SK-N-SH (cell line): ENCODE measurements around the gene ALDH9A1. TPM values are rescaled to one million over a fixed set of nuclear protein-coding genes. Genes with fewer than 3 reads are reported as not detected.
"Not testable (repeated sequence)": the region's sequence is repeated elsewhere in the genome, so short reads cannot be mapped to it uniquely, and the experiment has no call there.

Source experiments
- CTCF ChIA-PET: fragments of 300-600, 350-600 bp; formaldehyde crosslinking; extraction: SDS; loops from one replicate; lab custom pipeline; 2021; lab: Yijun Ruan, JAX
- POLR2A ChIA-PET: fragments of 350-600 bp; sonication (Branson Sonifier 250); formaldehyde crosslinking; extraction: SDS; loops from one replicate; lab custom pipeline; 2020; ENCODE audit warnings: antibody characterized with exemption, inconsistent platforms; lab: Yijun Ruan, JAX
- DNase-seq: peaks from one replicate; pipeline ENCODE4 v3.0.0; 2012
- H2AFZ ChIP-seq: fragments of 200-600 bp; sonication (generic); 2 replicates; pipeline ENCODE4 v1.8.1; 2016; ENCODE audit warnings: antibody characterized with exemption, mild to moderate bottlenecking, low read depth
- H3F3A ChIP-seq: fragments of 200-600 bp; sonication (generic); replicated peaks from 2 replicates; pipeline ENCODE3; 2016; ENCODE audit warnings: antibody characterized with exemption, mild to moderate bottlenecking; ENCODE audit not compliant: insufficient read depth
- H3K27ac ChIP-seq, 2 experiments: fragments of 200-500 bp in 1 of 2; fragments of 200-600 bp in 1 of 2; sonication (Bioruptor generic) in 1 of 2; sonication (generic), shearing (Covaris generic) in 1 of 2; 2 replicates each; pipeline versions ENCODE4 v1.5.1 to v1.6.1; 2014 to 2016; ENCODE audit warnings: low read depth in 2 of 2, inconsistent platforms in 1 of 2, low read length in 1 of 2, mild to moderate bottlenecking in 1 of 2, mixed read lengths in 1 of 2
- H3K27me3 ChIP-seq: fragments of 200-600 bp; sonication (generic), shearing (Covaris generic); 2 replicates; pipeline ENCODE4 v1.6.1; 2016; ENCODE audit warnings: mixed run types; ENCODE audit not compliant: insufficient read depth
- H3K36me3 ChIP-seq, 2 experiments: fragments of 200-500 bp in 1 of 2; fragments of 200-600 bp in 1 of 2; sonication (Bioruptor generic) in 1 of 2; sonication (generic) in 1 of 2; replicated peaks in 1 of 2; 2 replicates each; pipeline versions ENCODE3 to v1.5.1; 2014 to 2016; ENCODE audit warnings: low read length in 1 of 2, mild to moderate bottlenecking in 1 of 2; ENCODE audit not compliant: insufficient read depth in 2 of 2, control insufficient read depth in 1 of 2
- H3K4me1 ChIP-seq, 2 experiments: fragments of 200-500 bp in 1 of 2; fragments of 200-600 bp in 1 of 2; sonication (Bioruptor generic) in 1 of 2; sonication (generic), shearing (Covaris generic) in 1 of 2; 2 replicates each; pipeline versions ENCODE4 v1.5.1 to v1.6.1; 2014 to 2016; ENCODE audit warnings: low read depth in 1 of 2, low read length in 1 of 2, mixed run types in 1 of 2; ENCODE audit not compliant: insufficient read depth in 2 of 2, control insufficient read depth in 1 of 2
- H3K4me2 ChIP-seq: fragments of 200-600 bp; sonication (generic), shearing (Covaris generic); 2 replicates; pipeline ENCODE4 v1.6.1; 2017; ENCODE audit warnings: mixed run types
- H3K4me3 ChIP-seq, 2 experiments: fragments of 200-500 bp in 1 of 2; fragments of 200-600 bp in 1 of 2; sonication (Bioruptor generic) in 1 of 2; sonication (generic), shearing (Covaris generic) in 1 of 2; 2 replicates each; pipeline versions ENCODE4 v1.5.1 to v1.8.1; 2014 to 2016; ENCODE audit warnings: low read depth in 2 of 2, inconsistent platforms in 1 of 2, low read length in 1 of 2, mild to moderate bottlenecking in 1 of 2, mixed read lengths in 1 of 2, moderate library complexity in 1 of 2
- H3K79me2 ChIP-seq: fragments of 200-600 bp; sonication (generic); 2 replicates; pipeline ENCODE4 v1.8.1; 2017; ENCODE audit warnings: mild to moderate bottlenecking; ENCODE audit not compliant: insufficient read depth
- H3K9ac ChIP-seq: fragments of 200-600 bp; sonication (generic); 2 replicates; pipeline ENCODE4 v1.6.1; 2017; ENCODE audit warnings: mixed run types
- H3K9me2 ChIP-seq: fragments of 200-600 bp; sonication (generic); 2 replicates; pipeline ENCODE4 v1.6.1; 2017; ENCODE audit warnings: mixed run types
- H3K9me3 ChIP-seq: fragments of 200-600 bp; sonication (generic); 2 replicates; pipeline ENCODE4 v1.6.1; 2017; ENCODE audit warnings: mixed run types, mild to moderate bottlenecking, moderate library complexity
- H4K20me1 ChIP-seq: fragments of 200-600 bp; sonication (generic); 2 replicates; pipeline ENCODE4 v1.6.1; 2017; ENCODE audit warnings: mild to moderate bottlenecking, mixed run types; ENCODE audit not compliant: insufficient read depth
- EP300 ChIP-seq, 2 experiments: IDR thresholded peaks; 2 replicates each; pipeline versions ENCODE4 v1.4.0 to v1.6.1; 2012; ENCODE audit warnings: borderline replicate concordance in 1 of 2, low read depth in 1 of 2, low read length in 1 of 2
- FOXJ3 ChIP-seq: sonication (generic); formaldehyde crosslinking; IDR thresholded peaks from 2 replicates; pipeline ENCODE4 v1.5.1; 2020; ENCODE audit warnings: mild to moderate bottlenecking, missing genetic modification reagents
- GATA2 ChIP-seq: sonication (generic); formaldehyde crosslinking; IDR thresholded peaks from 2 replicates; pipeline ENCODE4 v1.5.0; 2020; ENCODE audit warnings: mild to moderate bottlenecking, missing genetic modification reagents
- JUND ChIP-seq: IDR thresholded peaks from 2 replicates; pipeline ENCODE4 v1.4.0; 2012
- MXI1 ChIP-seq: IDR thresholded peaks from 2 replicates; pipeline ENCODE4 v1.6.1; 2012; ENCODE audit warnings: mild to moderate bottlenecking, low read depth, low read length, improper control_type of control experiment
- RCOR1 ChIP-seq: fragments of 150-350 bp; IDR thresholded peaks from 2 replicates; pipeline ENCODE4 v1.6.1; 2017; ENCODE audit warnings: antibody characterized with exemption, low read length
- RXRA ChIP-seq: IDR thresholded peaks from 2 replicates; pipeline ENCODE4 v1.4.0; 2012; ENCODE audit warnings: low read depth, mild to moderate bottlenecking, borderline replicate concordance
- SIN3A ChIP-seq: IDR thresholded peaks from 2 replicates; pipeline ENCODE4 v1.6.1; 2012; ENCODE audit warnings: low read depth, mild to moderate bottlenecking, low read length, moderate library complexity, borderline replicate concordance
- SMC3 ChIP-seq: IDR thresholded peaks from 2 replicates; pipeline ENCODE4 v1.6.1; 2012; ENCODE audit warnings: low read depth, low read length, improper control_type of control experiment
- TCF12 ChIP-seq: IDR thresholded peaks from 2 replicates; pipeline ENCODE4 v1.4.0; 2012
- TEAD4 ChIP-seq: IDR thresholded peaks from 2 replicates; pipeline ENCODE4 v1.4.0; 2012; ENCODE audit warnings: mild to moderate bottlenecking, borderline replicate concordance; ENCODE audit not compliant: insufficient read depth
- WGBS: methylation state at CpG from one replicate; pipeline ENCODE4 v1.1.6; 2017; ENCODE audit warnings: low lambda C conversion rate; 5-methylcytosine and 5-hydroxymethylcytosine counted together
- polyA plus RNA-seq, 3 experiments: library from polyadenylated mRNA; depleted of rRNA; stranded (reverse); fragments of >200 nt; gene quantifications; 2 replicates each; pipeline ENCODE4 v1.2.3, GENCODE V29; 2012
- TF ChIP-seq, protein P1 (sequence below): IDR thresholded peaks from 2 replicates; pipeline ENCODE4 v1.4.0; 2012; ENCODE audit warnings: low read depth
- TF ChIP-seq, protein P2 (sequence below): IDR thresholded peaks from 2 replicates; pipeline ENCODE4; 2012
- TF ChIP-seq, protein P3 (sequence below): IDR thresholded peaks from 2 replicates; pipeline ENCODE4 v1.4.0; 2012; ENCODE audit warnings: low read depth, borderline replicate concordance
- TF ChIP-seq, protein P4 (sequence below): fragments of 150-350 bp; IDR thresholded peaks from 2 replicates; pipeline ENCODE4 v1.6.1; 2016; ENCODE audit warnings: mild to moderate bottlenecking, low read depth, low read length
- TF ChIP-seq, protein P5 (sequence below): fragments of 200-600 bp; sonication (generic); IDR thresholded peaks from 2 replicates; pipeline ENCODE4 v1.6.1; 2017; ENCODE audit warnings: antibody characterized with exemption, mild to moderate bottlenecking, moderate library complexity

ALDH9A1 gene
- polyA plus RNA-seq, 1 of the 3 experiments (the other 2 are of a cell fraction), result 31.3 TPM

DNA sequence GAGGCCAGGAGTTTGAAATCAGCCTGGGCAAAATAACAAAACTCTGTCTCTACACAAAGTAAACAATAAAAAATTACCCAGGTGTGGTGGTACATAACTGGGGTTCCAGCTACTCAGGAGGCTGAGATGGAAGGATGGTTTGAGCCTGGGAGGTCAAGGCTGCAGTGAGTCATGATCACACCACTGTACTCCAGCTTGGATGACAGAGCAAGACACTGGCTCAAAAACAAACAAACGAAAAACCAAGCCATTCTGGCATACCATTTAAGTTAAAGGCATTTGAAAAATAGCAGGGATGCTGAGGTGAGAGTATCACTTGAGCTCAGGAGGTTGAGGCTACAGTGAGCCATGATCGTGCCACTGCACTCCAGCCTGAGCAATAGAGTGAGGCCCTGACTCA, 5.3 kb upstream of the ALDH9A1 start:
- H3K4me1 ChIP-seq, result no peaks in the 10 kb centered on the region
- H3K36me3 ChIP-seq, result no peaks in the 10 kb centered on the region
- H2AFZ ChIP-seq, result no peak overlapping the region
- ChIA-PET POLR2A (no interaction called here), CTCF (interaction anchor here (1.0 to 1.2 kb wide), 2 partner anchors 8 to 461 kb away, joined by 3 to 4 read pairs; no protein-coding TSS in a partner anchor)
- H3K4me3 ChIP-seq, result no peak overlapping the region
- no peak overlapping the region for H3K9ac ChIP-seq
- WGBS, result 76% methylated on average over 2 of the region's 2 CpGs
- H3K27ac ChIP-seq, result no peak overlapping the region
- no peak overlapping the region for H3K4me2 ChIP-seq
- no peak for DNase-seq
- no peaks in the 10 kb centered on the region for H4K20me1 ChIP-seq
- TF ChIP-seq MXI1 (no peak), SIN3A (no peak), JUND (no peak)
- H3K9me2 ChIP-seq, result no peaks in the 10 kb centered on the region
- no peaks in the 10 kb centered on the region for H3K9me3 ChIP-seq
- no peaks in the 10 kb centered on the region; the same call in 1 of the 2 replicates for H3K27me3 ChIP-seq
- H3F3A ChIP-seq, result peaks cover 2% of the 10 kb centered on the region
- no peaks in the 10 kb centered on the region for H3K79me2 ChIP-seq

DNA sequence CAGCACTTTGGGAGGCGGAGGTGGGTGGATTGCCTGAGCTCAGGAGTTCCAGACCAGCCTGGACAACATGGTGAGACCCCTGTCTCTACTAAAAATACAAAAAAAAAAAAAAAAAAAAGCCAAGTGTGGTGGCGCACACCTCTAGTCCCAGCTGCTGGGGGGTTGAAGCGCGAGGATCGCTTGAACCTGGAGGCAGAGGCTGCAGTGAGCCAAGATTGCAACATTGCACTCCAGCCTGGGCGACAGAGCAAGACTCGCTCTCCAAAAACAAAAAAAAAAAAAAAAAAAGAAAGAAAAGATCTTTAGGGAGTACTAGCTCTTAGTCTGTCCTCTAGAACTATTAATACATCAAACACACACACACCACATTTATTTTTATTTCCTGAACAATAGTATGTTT, 3.6 kb upstream of the ALDH9A1 start:
- CTCF ChIA-PET, POLR2A ChIA-PET, H3K4me3 ChIP-seq, H3K4me1 ChIP-seq, H3K9ac ChIP-seq, H2AFZ ChIP-seq, DNase-seq, H4K20me1 ChIP-seq, H3K27ac ChIP-seq, H3K36me3 ChIP-seq, H3K9me2 ChIP-seq, H3K9me3 ChIP-seq, H3K27me3 ChIP-seq, H3K4me2 ChIP-seq: not testable (repeated sequence)
- Histone ChIP-seq H3K79me2 (peaks cover 11% of the 10 kb centered on the region), H3F3A (peaks cover 14% of the 10 kb centered on the region)
- WGBS, result 93% methylated on average over 7 of the region's 7 CpGs

DNA sequence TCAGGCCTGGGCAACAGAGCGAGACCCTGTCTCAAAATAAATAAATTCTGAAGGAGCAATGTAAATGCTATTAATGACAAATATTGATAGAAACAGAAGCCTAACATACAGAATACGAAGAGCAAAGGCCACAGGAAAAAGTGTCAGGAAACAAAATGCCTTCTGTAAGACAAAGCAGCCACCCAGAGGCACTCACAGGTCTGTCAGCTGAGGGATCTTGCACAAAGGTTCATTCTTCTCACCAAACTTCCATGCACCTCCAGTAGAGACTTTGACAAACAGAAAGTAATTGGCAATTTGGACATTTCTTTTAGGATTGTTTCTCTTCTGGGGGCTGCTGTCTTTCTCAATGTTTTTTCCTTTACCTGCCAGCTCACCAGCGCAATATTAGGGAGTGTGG, 1.2 kb upstream of the ALDH9A1 start:
- ChIA-PET POLR2A (interaction anchor here (0.6 kb wide), 1 partner anchor 9 kb away, joined by 4 read pairs; no protein-coding TSS in a partner anchor), CTCF (interaction anchor here (1.0 kb wide), 1 partner anchor 19 kb away, joined by 5 read pairs; no protein-coding TSS in a partner anchor)
- peaks cover 23% of the 10 kb centered on the region for H3F3A ChIP-seq
- no peaks in the 10 kb centered on the region for H3K27me3 ChIP-seq
- no peaks in the 10 kb centered on the region for H3K36me3 ChIP-seq
- H3K4me2 ChIP-seq, result no peak overlapping the region
- peaks cover 34% of the 10 kb centered on the region for H3K79me2 ChIP-seq
- no peaks in the 10 kb centered on the region for H3K9me3 ChIP-seq
- H3K4me1 ChIP-seq, result peaks cover 0 to 12% of the 10 kb centered on the region in 2 experiments; a peak in 2 of 4 replicates
- no peak overlapping the region for H2AFZ ChIP-seq
- no peaks in the 10 kb centered on the region for H3K9me2 ChIP-seq
- H3K27ac ChIP-seq, result no peak overlapping the region
- DNase-seq, result no peak
- no peak overlapping the region for H3K4me3 ChIP-seq
- no peak overlapping the region for H3K9ac ChIP-seq
- no peaks in the 10 kb centered on the region; the same call in 1 of the 2 replicates for H4K20me1 ChIP-seq
- WGBS, result 96% methylated on average over 3 of the region's 3 CpGs
- TF ChIP-seq, protein P1, sequence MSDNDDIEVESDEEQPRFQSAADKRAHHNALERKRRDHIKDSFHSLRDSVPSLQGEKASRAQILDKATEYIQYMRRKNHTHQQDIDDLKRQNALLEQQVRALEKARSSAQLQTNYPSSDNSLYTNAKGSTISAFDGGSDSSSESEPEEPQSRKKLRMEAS, result no peak
- TF ChIP-seq EP300 (IDR thresholded peaks at IDR 0.05; ENCODE audit: borderline replicate concordance in 1 of 2, low read depth in 1 of 2, low read length in 1 of 2) (no peak), RXRA (no peak), JUND (no peak), GATA2 (no peak), MXI1 (no peak), SIN3A (no peak), TCF12 (no peak), SMC3 (no peak), TEAD4 (no peak), FOXJ3 (no peak), RCOR1 (no peak)
- TF ChIP-seq, protein P2, sequence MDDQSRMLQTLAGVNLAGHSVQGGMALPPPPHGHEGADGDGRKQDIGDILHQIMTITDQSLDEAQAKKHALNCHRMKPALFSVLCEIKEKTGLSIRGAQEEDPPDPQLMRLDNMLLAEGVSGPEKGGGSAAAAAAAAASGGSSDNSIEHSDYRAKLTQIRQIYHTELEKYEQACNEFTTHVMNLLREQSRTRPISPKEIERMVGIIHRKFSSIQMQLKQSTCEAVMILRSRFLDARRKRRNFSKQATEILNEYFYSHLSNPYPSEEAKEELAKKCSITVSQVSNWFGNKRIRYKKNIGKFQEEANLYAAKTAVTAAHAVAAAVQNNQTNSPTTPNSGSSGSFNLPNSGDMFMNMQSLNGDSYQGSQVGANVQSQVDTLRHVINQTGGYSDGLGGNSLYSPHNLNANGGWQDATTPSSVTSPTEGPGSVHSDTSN, result no peak
- TF ChIP-seq, protein P3, sequence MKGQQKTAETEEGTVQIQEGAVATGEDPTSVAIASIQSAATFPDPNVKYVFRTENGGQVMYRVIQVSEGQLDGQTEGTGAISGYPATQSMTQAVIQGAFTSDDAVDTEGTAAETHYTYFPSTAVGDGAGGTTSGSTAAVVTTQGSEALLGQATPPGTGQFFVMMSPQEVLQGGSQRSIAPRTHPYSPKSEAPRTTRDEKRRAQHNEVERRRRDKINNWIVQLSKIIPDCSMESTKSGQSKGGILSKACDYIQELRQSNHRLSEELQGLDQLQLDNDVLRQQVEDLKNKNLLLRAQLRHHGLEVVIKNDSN, result no peak
- TF ChIP-seq, protein P4, sequence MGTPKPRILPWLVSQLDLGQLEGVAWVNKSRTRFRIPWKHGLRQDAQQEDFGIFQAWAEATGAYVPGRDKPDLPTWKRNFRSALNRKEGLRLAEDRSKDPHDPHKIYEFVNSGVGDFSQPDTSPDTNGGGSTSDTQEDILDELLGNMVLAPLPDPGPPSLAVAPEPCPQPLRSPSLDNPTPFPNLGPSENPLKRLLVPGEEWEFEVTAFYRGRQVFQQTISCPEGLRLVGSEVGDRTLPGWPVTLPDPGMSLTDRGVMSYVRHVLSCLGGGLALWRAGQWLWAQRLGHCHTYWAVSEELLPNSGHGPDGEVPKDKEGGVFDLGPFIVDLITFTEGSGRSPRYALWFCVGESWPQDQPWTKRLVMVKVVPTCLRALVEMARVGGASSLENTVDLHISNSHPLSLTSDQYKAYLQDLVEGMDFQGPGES, result no peak
- TF ChIP-seq, protein P5, sequence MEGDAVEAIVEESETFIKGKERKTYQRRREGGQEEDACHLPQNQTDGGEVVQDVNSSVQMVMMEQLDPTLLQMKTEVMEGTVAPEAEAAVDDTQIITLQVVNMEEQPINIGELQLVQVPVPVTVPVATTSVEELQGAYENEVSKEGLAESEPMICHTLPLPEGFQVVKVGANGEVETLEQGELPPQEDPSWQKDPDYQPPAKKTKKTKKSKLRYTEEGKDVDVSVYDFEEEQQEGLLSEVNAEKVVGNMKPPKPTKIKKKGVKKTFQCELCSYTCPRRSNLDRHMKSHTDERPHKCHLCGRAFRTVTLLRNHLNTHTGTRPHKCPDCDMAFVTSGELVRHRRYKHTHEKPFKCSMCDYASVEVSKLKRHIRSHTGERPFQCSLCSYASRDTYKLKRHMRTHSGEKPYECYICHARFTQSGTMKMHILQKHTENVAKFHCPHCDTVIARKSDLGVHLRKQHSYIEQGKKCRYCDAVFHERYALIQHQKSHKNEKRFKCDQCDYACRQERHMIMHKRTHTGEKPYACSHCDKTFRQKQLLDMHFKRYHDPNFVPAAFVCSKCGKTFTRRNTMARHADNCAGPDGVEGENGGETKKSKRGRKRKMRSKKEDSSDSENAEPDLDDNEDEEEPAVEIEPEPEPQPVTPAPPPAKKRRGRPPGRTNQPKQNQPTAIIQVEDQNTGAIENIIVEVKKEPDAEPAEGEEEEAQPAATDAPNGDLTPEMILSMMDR, result no peak
